ENCODE results near the gene BET1L. TPM values are rescaled to one million over a fixed set of nuclear protein-coding genes. Genes with fewer than 3 reads are reported as not detected.

The BET1L gene
- total RNA-seq, 1 donor from 2014 or later = 16.3 TPM

DNA sequence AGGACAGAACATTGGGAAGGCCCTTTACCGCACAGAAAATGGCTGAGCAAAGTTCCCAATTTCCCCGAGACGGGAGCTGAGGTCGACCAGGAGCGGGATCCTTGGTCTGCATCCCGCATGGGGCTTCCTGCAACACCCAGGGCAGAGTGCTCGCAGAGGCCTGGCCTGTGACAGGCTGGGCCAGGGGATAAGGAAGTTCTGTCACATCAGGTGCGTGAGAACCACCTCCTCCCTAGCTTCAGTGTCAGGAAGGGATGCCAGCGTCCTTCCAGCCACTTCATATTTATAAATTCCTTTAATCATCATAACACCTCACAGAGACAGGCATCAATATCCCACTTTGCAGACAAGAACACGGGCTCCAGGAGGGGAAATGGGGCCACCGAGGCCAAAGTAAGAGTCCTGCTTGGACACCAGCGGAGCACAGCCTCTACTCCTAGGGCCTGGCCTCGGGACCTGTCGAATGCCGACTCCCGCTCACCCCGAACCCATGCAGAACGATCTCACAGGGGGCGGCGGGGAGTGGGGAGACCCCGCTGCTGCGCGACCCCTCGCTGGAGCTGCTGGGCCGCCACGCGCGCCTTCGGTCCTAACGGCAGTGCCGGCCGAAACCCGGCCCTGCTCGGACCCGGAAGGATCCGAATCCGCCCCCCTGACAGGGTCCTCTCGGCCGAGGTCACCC is 532 bp downstream of the BET1L start:
- H3K4me3 ChIP-seq (ENCODE audit: low read depth, low read length) = peak overlapping the region; percentile 91
- no peak for DNase-seq (ENCODE audit: low read depth)
- H3K36me3 ChIP-seq (ENCODE audit: control insufficient read depth, insufficient read depth, low read length) = peaks cover 41% of the 10 kb centered on the region
- no peak for FAIRE-seq
- TF ChIP-seq, protein P1, sequence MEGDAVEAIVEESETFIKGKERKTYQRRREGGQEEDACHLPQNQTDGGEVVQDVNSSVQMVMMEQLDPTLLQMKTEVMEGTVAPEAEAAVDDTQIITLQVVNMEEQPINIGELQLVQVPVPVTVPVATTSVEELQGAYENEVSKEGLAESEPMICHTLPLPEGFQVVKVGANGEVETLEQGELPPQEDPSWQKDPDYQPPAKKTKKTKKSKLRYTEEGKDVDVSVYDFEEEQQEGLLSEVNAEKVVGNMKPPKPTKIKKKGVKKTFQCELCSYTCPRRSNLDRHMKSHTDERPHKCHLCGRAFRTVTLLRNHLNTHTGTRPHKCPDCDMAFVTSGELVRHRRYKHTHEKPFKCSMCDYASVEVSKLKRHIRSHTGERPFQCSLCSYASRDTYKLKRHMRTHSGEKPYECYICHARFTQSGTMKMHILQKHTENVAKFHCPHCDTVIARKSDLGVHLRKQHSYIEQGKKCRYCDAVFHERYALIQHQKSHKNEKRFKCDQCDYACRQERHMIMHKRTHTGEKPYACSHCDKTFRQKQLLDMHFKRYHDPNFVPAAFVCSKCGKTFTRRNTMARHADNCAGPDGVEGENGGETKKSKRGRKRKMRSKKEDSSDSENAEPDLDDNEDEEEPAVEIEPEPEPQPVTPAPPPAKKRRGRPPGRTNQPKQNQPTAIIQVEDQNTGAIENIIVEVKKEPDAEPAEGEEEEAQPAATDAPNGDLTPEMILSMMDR (IDR thresholded peaks at IDR 0.05; ENCODE audit: insufficient read depth, low read length, severe bottlenecking) = no peak
- H3K27me3 ChIP-seq (ENCODE audit: control insufficient read depth, insufficient read depth, low read length) = no peaks in the 10 kb centered on the region

DNA sequence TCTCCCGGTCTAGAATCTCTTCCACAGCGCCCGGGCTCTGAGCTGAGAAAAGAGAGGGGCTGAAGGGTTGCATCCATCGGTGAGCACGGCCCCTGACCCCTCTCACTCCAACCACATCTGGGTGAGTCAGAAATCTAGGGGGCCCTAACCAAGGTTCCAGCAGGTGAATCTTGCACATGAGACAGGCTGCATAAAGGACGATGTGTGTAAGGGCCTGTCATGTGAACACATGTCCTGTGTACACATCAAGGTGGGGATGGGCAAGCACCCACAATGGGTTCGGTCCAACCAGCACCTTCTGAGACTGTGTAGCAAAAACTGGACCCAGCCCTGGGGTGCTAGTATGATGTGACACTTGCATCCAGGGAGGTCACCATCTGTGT is 1.2 kb downstream of the BET1L start:
- Histone ChIP-seq H3K27me3 (ENCODE audit: control insufficient read depth, insufficient read depth, low read length) (no peaks in the 10 kb centered on the region), H3K36me3 (ENCODE audit: control insufficient read depth, insufficient read depth, low read length) (peaks cover 36% of the 10 kb centered on the region), H3K4me3 (ENCODE audit: low read depth, low read length) (peak overlapping the region; percentile 91)
- TF ChIP-seq, protein P1 (IDR thresholded peaks at IDR 0.05; ENCODE audit: insufficient read depth, low read length, severe bottlenecking) = no peak
- no peak for DNase-seq (ENCODE audit: low read depth)
- FAIRE-seq = no peak

DNA sequence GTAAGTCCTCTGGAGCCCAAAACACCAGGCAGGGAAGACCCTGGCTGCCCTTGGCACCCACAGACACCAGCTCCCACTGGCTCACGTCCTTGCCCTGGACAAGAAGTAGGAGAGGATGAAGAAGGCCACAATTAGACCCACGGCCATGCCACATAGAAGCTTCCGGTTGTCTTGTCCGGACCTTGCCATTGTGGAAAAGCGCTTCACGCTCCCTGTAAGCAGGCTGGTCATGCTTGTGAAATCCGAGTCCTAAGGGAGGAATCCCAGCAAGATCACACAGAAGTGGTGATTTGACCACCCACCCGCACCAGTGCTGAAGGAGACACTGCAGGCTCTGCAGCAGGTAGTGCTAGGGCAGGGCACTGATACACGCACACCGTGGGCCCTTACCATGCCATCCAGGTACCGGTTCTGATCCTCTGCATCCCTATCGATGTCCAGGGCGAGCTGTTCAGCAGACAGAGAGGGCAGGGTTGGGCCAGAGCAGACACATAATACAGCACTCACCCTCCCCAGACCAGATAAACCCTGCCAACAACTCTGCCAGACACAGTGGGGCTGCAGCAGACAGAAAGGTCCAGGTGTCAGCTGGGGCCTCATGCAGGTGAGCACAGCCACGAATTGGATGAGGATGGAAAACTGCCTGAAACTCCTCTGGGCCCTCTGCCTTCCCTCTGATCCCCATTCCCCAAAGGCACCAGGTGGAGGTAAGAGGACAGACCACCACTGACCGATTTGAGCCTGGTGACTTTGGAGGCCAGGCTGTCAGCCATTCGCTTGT is 1.8 kb downstream of the BET1L start:
- no peak overlapping the region for H3K4me3 ChIP-seq (ENCODE audit: low read depth, low read length)
- DNase-seq (ENCODE audit: low read depth) (no peak), FAIRE-seq (no peak)

DNA sequence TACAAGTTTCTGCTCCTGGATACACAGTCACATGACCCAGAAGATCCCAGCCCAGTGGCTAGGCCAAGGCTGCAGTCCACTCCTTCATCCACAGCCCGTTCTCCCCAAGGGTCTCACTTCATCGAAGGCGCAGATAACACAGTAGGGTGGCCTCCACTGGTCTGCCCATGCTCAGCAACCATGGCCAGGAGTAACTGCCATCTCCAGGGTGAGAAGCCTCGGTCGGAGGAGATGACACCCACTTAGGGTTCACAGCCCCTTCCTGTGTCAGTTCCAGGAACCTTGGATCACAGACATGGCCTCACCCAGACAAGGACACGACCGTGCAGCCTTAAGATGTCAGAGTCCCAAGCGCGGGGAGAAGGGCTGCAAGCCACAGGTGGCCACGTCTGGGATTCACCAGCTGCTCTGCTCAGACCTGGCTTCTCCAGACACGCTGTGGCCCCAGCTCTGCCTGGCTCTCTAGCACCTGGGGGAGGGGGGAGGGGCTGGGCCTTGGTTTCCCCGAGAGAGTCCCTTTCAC is 2.6 kb downstream of the BET1L start:
- no peak for FAIRE-seq
- DNase-seq (ENCODE audit: low read depth) = no peak
- Histone ChIP-seq H3K27me3 (ENCODE audit: control insufficient read depth, insufficient read depth, low read length) (no peaks in the 10 kb centered on the region), H3K4me3 (ENCODE audit: low read depth, low read length) (no peak overlapping the region), H3K36me3 (ENCODE audit: control insufficient read depth, insufficient read depth, low read length) (peaks cover 26% of the 10 kb centered on the region)
- TF ChIP-seq, protein P1 (IDR thresholded peaks at IDR 0.05; ENCODE audit: insufficient read depth, low read length, severe bottlenecking) = no peak

More for the DNA sequence above, 1.8 kb downstream of the BET1L start:
- H3K36me3 ChIP-seq (ENCODE audit: control insufficient read depth, insufficient read depth, low read length) = peaks cover 30% of the 10 kb centered on the region
- no peaks in the 10 kb centered on the region for H3K27me3 ChIP-seq (ENCODE audit: control insufficient read depth, insufficient read depth, low read length)
- TF ChIP-seq, protein P1 (IDR thresholded peaks at IDR 0.05; ENCODE audit: insufficient read depth, low read length, severe bottlenecking) = no peak

- FAIRE-seq = no peak
- Histone ChIP-seq H3K27me3 (ENCODE audit: control insufficient read depth, insufficient read depth, low read length) (no peaks in the 10 kb centered on the region), H3K36me3 (ENCODE audit: control insufficient read depth, insufficient read depth, low read length) (peaks cover 22% of the 10 kb centered on the region), H3K4me3 (ENCODE audit: low read depth, low read length) (no peak overlapping the region)
- TF ChIP-seq, protein P1 (IDR thresholded peaks at IDR 0.05; ENCODE audit: insufficient read depth, low read length, severe bottlenecking) = no peak
- no peak for DNase-seq (ENCODE audit: low read depth)
Observed at GRCh38 chr11:203945-204586, 3.1 kb downstream of the BET1L start.

Measured in bronchial epithelial cell (primary cell).